HG03039 (cell line): ENCODE data around the gene EXOSC2.

ENCODE experiments used
- ATAC-seq: cut with Tn5 transposase; IDR thresholded peaks from one replicate; pipeline ENCODE4 v1.9.1; 2021; ENCODE audit warnings: mild to moderate bottlenecking, moderate library complexity; ENCODE audit not compliant: unreplicated experiment

EXOSC2 gene, protein sequence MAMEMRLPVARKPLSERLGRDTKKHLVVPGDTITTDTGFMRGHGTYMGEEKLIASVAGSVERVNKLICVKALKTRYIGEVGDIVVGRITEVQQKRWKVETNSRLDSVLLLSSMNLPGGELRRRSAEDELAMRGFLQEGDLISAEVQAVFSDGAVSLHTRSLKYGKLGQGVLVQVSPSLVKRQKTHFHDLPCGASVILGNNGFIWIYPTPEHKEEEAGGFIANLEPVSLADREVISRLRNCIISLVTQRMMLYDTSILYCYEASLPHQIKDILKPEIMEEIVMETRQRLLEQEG

DNA sequence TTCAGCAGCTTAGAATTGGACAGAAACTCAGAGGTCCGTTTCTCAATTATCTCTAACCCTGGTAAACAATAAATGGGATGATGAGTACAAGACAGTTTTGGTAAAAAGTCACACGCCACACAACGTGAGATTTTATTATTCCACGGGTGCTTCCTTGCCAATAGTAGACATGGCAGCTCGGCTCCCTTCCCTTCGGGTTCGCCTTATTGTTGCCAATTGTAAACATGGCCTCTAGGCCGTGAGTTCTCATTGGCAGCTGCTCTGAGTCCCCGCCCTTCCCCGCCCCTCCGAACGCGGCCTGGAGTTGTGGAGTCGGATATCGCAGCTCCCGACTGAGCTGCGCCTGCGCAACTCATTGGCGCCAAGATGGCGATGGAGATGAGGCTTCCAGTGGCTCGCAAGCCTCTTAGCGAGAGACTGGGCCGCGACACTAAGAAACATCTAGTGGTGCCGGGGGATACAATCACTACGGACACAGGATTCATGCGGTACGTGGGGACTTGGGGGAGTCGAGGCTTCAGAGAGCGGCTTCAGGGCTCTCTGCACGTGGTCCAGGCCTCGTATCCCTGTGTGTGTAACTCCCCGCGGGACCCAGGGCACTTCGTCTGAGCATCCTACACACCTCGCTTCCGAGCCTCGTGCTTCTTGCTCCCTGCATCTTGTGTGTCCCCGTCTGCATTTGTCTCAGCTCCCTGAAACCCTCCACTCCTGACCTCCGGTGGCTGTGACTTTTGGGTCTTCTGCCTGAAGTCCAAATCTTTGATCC, at the start of gene EXOSC2:
Gene EXOSC2 (plus strand): TSS at position 355 of the 766 bp plus-strand sequence. CDS start 12 bp downstream, at position 367.
- ATAC-seq = peak; percentile 90

DNA sequence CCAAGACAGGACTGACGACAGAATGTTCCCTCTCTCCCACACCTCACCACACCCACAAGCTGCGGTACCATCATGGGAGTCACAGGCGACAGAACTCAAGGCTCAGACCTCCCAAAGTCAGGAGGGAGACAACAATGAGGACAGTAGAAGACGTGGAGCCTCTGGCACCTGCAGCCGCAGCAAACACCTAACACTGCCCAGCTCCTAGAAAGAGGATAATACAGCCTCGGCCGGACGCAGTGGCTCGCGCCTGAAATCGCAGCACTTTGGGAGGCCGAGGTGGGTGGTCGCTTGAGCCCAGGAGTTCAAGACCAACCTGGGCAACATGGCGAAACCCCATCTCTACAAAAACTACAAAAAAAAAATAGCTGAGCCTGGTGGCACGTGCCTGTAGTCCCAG, 42.4 kb upstream of the EXOSC2 start:
- ATAC-seq = no peak

DNA sequence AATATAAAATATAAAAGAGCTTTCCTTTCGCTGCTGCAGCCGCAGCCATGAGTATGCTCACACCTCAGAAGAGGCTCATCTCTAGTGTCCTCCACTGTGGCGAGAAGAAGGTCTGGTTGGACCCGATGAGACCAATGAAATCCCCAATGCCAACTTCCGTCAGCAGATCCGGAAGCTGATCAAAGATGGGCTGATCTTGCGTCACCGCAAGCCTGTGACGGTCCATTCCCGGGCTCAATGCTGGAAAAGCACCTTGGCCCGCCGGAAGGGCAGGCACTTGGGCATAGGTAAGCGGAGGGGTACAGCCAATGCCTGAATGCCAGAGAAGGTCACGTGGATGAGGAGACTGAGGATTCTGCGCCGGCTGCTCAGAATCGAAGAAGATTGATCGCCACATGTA, 41.8 kb upstream of the EXOSC2 start:
- no peak for ATAC-seq

DNA sequence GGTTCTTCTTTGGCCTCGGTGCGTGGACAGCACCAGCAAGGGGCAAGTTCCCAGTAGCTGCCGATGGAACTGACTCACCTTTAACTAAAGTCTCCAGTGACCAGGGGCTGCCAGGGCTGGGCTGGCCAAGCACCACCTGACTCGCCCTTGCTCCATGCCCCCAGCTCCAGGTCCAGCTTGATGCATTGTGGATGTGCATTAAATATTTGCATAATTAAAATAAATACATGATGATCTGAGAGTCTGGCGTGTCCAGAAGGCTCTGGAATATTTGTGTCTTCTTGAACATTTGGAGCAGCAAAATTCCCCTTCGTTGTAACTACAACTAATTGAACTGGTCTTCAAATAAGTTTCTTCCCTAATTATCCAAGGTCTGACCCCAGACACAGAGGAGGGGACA, 38.7 kb upstream of the EXOSC2 start:
- no peak for ATAC-seq

DNA sequence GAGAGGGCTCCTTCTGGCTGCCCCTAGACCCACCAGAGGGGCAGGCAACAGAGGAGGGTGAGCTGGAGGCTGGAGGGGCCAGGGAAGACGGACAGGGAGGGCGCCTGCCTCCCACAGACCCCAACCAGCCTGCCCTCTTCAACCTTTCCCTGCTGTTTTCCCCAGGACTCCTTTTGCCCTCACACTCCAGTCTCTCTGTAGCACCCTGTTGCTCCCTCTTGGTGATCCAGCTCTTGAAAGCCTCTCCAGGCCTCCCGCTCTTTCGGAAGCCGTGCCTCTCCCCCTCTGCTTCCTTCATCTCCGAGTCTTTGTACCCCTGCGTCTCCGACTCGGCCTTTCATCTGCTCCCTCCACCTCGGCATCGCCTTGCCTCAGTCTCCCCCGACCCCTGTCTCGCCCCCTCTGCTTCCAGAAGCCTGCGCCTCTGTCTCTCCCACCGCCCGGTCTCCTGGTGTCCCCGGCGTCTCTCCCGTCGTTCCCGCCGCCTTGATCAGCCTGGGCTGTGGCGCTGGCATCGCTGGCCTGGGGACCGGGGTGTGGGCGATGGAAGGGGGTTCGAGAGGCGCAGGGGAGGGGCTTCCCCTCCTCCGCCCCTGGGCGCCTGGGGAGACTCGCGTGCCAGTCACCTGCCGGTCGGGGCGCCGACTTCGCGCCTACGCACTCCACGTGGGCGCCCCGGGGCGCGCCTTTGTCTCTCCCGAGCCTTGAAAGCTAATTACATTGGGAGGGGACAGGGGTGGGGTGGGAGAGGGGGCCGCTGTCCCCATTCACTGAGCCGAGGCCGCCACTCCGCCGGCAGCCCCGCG, 34.5 kb upstream of the EXOSC2 start:
- ATAC-seq = no peak

DNA sequence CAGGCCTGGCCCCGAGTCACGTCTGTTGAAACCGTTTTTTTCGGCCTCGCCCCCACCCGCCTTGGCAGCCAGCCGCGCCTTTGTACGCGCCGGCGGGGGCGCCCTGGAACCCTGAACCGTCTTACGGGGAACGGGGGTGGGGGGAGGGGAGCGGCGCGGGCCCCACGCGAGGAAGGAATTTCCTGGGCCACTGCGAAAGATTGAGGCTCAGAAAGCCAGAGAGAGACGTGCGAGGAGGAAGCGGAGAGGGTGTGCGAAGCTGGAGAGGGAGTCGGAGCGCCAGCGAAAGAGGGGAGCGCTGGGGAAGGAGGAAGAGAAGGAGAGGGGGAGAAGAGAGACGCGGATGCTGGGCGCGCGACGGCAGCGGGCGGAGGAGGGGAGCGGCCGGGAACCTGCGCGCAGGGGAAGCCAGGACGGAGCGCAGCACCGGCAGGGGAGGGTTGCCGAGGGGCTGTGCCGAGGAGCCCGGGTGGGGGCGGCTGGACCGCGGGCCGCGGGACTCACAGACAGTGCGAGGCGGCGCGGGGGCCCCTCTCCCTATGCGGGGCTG, 33.8 kb upstream of the EXOSC2 start:
- ATAC-seq = no peak

DNA sequence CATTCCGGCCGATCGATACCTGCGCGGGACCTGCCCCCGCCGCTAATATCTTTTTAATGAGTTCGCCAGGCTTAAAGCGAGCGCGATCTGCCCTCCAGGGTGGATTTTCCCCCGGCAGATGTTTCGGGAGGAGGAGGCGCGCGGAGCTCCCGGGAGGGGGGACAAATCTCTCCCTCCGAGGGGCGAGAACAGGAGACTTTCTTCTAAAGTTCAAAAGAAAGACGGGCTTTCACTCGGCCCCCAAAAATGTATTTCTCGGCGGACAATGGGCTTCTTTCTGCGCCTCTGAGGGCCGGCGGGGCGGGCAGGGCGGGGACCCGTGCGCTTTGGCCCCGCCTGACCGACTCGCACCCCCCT, 33.3 kb upstream of the EXOSC2 start:
- ATAC-seq = no peak

DNA sequence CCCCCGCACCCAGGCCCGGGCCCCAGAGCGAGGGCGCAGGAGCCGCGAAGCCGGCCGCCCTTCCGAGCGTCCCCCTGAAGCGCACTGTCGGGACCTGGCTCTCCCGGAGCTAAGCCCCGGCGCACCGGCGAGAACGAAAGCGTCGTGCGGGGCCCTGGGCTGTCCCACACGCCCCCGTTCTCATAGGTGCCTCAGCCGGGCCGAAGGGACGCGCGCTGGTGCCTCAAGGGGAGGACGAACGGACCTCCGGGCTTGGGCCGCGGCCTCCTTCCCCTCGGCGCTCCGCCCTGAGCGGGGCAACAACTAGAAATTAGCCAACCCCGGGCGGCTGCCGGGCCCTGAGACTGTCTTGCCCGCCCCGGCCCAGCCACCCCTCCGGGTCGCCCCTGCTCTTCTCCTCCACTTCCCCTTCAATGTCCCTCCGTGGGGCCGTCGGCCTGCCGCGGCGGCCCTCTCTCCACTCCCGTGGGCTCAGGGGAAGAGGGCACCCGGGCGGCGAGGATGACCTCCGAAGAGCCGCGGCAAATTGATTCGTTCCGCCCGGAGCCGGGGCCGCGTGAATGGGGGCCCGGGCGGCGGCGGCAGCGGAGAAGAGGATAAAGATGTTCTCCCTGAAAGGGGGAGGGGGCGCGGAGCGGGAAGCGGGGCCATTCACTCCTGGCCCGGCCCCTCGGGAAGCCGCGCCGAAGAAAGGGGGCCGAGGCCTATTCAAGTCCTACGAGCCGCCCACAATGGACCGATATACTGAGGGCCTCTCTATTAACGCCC, 32.7 kb upstream of the EXOSC2 start:
- ATAC-seq = no peak

DNA sequence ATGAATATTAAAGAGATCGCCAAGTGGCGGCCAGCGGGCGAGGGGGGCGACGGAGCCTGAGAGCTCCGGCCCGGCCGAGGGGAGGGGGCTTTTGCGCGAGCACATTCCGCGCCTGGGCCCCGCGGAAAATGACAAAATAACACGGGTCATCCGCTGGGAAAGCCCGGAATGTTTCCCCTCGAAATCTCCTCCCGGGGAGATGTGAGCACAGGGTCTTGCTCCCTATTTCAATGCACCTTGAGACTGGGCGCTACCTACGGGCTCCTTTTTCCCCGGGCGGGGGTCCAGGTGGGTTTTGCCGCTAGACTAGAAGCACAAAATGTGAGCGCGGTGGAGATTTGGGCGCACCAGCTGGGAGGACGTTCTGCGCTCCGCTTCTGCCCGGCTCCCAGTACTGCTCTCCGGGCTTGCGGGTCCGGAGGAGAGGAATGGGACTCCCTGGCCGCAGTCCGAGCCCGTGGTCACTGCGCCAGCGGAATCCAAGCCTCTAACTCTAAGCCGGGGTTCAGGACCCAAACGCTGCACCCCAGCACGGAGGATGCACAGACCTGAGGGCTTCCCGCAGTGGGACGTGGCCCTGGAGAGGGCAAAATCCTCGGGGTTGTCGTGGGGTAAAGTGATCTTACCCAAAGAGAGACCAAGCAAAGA, 32.0 kb upstream of the EXOSC2 start:
- no peak for ATAC-seq

DNA sequence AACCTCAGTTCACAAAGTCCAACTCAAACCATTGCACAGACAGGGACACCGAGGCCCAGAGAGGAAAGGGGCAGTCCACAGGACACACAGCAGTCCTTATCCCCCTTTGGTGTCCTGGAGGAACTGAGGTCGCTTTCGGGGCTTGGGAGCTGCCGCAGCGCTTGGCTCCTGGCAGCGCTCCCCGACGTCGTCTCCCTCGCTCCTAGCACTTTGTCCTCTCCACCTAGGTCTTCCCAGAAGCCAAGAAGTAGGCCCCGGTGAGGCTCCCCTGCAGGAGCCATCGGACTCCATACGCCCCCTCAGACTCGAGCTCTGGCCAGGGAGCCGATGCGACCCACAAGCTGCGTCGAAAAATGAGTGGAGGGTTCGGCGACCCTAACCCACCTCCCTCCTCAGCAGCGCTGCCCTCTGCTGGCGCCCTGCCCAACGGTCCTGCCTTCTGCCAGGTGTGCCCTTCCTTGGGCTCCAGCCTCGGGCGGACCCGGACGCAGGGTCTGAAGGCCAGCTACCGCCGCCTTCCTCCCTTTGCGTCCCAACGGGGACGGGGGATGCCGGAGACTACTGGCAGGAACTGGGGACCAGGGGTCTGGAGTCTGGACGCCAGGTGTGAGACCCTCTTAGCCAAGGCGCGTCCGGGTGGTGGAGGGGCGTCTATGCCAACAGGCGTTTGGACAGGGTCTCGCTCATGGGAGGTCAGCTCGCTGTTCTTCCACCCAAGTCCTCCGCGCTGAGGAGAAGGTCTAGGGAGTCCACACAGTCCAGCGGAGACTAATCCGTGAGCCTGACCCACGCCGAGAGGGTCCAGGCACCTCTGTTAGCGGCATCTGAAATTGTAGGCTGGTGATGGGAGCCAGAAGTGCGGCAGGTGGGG, 31.2 kb upstream of the EXOSC2 start:
- no peak for ATAC-seq

DNA sequence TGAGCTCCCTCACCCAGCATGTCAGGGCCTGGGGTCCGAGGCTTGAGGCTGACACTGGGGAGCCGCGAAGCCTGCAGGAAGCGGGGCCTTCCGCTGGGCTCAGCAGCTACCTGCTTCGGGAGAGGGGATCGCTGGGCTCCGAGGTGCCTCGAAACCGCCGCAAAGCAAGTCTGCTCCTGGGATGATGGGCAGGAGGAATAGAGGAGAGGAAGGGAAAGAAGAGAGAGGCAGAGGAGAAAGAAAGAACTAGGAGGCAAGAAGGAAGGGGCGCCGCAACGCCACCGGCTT, 30.7 kb upstream of the EXOSC2 start:
- no peak for ATAC-seq

DNA sequence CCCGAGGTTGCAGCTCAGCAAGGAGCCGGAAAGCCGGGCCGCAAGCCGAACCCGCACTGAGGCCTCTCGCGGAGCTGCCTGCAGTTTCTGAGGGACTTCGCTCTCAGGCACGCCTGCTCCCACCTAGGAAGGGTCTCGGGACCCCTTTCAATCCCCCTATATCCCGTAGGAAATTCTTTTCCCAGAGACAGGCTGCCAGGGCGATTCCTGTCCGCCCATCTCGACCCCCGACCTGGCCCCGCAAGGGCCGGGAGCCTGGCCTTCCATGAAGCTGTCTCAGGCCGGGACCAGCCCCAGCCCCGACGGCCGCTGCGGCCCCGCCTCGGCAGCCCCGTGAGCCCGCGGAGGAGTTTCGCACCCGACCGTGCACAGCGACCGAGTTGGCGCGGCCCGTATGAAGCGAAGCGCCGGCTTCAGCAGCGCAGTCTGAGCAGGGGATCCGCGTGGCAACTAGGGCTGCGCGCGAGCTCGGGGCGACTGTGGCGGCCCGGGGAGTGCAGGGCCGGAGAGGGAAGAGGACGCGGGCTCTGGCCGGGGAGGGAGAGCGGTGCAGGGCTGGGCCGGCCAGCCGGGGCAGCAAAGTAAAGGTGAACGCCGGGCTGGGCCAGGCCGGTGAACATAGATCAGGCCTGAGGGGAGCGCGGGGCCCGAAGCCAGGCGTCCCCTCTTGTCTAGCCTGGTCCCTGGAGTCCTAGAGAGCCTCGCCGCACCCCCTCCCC, 30.2 kb upstream of the EXOSC2 start:
- no peak for ATAC-seq

DNA sequence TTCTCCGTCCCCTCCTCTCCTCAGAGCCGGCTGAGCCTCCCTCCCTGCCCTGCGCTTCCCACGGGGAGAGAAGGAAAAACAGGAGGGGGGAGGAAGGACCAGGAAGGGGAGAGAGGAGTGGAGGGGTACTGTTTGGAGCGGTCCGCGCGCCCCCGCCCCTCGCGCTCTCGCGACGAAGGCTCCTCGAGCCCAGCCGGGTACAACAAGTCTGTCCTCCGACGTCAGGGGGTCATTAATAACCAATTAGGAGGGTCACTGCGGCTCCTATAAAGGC, 29.7 kb upstream of the EXOSC2 start:
- ATAC-seq = no peak

DNA sequence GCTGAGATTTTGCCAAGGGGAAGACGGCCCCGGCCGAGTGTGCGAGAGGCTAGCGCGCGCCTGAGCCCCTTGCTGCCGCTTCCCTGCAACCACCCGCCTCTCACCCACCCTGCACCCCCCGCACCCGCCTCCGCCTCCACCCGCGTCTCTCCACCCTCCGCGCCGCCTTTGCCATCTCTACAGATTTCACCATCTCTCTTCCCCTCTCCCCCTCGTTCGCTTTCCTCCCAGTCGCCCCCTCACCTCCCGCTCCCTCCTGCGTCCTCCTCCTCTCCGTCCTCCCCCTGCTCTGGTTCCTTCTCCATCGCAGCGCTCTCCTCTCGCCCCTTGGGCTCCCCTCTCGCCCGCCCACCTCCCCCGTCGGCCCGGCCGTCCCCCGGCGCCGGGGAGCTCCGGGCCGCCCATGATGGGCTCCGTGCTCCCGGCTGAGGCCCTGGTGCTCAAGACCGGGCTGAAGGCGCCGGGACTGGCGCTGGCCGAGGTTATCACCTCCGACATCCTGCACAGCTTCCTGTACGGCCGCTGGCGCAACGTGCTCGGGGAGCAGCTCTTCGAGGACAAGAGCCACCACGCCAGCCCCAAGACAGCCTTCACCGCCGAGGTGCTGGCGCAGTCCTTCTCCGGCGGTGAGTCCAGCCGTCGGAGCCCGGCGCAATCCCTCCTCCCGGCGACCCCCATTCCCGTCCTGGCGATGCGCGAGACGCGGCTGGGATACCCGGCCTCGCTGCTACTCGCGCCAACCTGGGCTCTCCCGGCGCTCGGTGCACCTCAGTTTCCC, 29.1 kb upstream of the EXOSC2 start, which contains the start of gene PRDM12:
Gene PRDM12 (plus strand): TSS at position 344 of the 778 bp plus-strand sequence. CDS start 60 bp downstream, at position 404.
- no peak for ATAC-seq

DNA sequence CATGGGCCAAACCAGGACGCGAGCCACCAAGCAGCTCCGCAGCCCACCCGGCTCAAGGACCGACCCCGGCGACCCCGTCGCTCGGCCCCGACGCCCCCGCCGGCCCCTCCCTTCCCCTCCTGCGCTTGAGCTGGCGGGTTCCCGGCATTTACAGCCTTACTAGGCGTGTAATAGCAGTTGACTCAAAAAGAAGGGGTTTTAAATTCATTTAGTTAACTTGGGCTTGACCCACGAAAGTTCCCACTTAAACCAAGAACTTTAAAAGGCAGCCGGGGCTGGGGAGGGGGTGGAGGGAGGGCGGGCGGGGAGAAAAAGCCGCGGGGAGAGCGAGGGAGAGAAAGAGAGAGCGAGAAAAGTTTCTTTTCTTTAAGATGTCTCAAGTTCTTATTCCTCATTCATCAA, 28.6 kb upstream of the EXOSC2 start:
- no peak for ATAC-seq

DNA sequence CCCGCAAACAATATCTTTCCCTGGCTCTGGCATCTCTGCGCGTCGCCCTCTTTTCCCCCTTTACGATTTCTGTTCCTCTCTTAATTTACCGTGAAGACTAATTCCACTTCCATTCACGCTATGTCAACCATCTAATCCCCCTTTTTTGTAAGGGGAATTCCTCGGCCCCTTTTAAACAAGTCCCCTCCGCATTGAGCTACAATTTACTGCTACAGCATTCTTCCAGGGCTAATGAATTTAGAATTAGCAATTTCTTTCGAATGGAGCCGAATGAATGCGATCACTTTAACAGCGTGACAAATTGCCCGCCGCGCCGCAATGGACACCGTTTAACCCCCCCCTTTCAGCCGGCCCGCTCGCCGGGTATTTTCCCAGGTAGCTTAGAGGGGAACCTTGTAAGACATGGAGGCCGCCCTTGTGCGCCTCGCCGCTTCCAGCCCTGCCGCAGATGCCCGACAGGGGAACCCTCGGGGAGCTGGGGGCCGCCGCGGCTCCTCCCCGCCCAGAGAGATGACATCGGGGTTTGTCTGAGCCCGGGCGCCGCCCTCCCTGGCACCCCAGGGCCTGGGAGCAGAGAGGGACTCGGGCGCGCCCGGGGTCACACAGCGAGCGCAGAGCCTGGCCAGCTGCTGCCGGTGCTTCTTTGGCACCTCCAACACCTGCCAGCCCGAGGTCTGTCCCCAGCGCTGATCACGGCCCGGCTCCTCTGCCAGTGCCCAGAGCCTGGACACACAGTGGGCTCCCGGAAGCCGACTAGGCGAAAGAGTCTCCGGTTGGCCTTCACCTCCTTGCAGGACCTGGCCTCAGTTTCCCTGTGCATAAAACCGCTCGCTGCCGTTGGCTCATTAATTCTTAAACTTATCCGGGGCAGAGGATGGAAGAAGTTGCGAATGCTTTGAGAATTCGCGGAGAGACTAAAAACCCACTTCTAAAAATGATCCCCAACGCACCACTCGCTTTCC, 27.9 kb upstream of the EXOSC2 start:
- no peak for ATAC-seq
